K562 (cell line): ENCODE results near the gene TTLL11. TPM values are rescaled to one million over a fixed set of nuclear protein-coding genes. Genes with fewer than 3 reads are reported as not detected.

Experiments used
- ARHGAP35 ChIP-seq: fragments of 450-650 bp; IDR thresholded peaks from 2 replicates; pipeline ENCODE4 v1.6.1; 2018; ENCODE audit not compliant: partially characterized antibody
- E4F1 ChIP-seq: fragments of 250-450 bp; sonication (Bioruptor Pico); IDR thresholded peaks from 2 replicates; pipeline ENCODE4 v1.5.0; 2021; ENCODE audit warnings: mild to moderate bottlenecking, borderline replicate concordance
- REST ChIP-seq, 2 experiments: fragments of 450-650 bp; formaldehyde crosslinking in 1 of 2; IDR thresholded peaks; 2 replicates each; pipeline versions ENCODE4 v1.4.0 to v1.6.1; 2014 to 2020; ENCODE audit warnings: mild to moderate bottlenecking in 2 of 2, borderline replicate concordance in 1 of 2, low read depth in 1 of 2
- USF2 ChIP-seq: sonication (generic); formaldehyde crosslinking; IDR thresholded peaks from 2 replicates; pipeline ENCODE4 v1.5.0; 2020; ENCODE audit warnings: missing genetic modification reagents
- ZNF277 ChIP-seq: fragments of 250-450 bp; sonication (Bioruptor Pico); IDR thresholded peaks from 2 replicates; pipeline ENCODE4 v1.8.0; 2022; ENCODE audit warnings: inconsistent platforms, mild to moderate bottlenecking, moderate library complexity, borderline replicate concordance
- ZNF609 ChIP-seq: sonication (generic); formaldehyde crosslinking; IDR thresholded peaks from 2 replicates; pipeline ENCODE4 v1.8.1; 2023; ENCODE audit warnings: missing genetic modification reagents, mild to moderate bottlenecking, borderline replicate concordance
- ZSCAN29 ChIP-seq: fragments of 450-650 bp; IDR thresholded peaks from 2 replicates; pipeline ENCODE4 v1.6.1; 2017
- polyA plus RNA-seq, 8 experiments: library from polyadenylated mRNA; depleted of rRNA in 4 of 8; stranded (reverse) in 5 of 8; unstranded in 3 of 8; fragments of >200 nt; fragmentation: Nextera tagmentation in 2 of 8; fragmentation: Illumina TruSeq in 1 of 8; extraction: Ambion mirVana in 2 of 8; extraction: Trizol in 1 of 8; gene quantifications; 2 replicates each; pipeline versions ENCODE4 v1.2.1 to v1.2.3, GENCODE V29; 2011 to 2014; ENCODE audit warnings: inconsistent platforms in 1 of 8, missing spikeins in 1 of 8
- total RNA-seq, 7 experiments: library from RNA; depleted of rRNA in 6 of 7; stranded (reverse); fragments of >200 nt in 6 of 7; fragmentation: Illumina TruSeq in 2 of 7; extraction: Trizol in 2 of 7; gene quantifications; 2 replicates each; pipeline versions ENCODE4 v1.2.1 to v1.2.3, GENCODE V29; 2011 to 2021; ENCODE audit warnings: low replicate concordance in 1 of 7

Gene TTLL11
- total and polyA plus RNA-seq, 9 of the 15 experiments (the other 6 are each of a cell fraction or from before 2014, with no cell fraction given): 0.83 to 4.4 (median 2.7) TPM

GRCh38 chr9:122092611-122093506, at the start of gene TTLL11 (continued):
- TF ChIP-seq ZNF277 (CRISPR knock-in tag) (no peak), REST (IDR thresholded peaks at IDR 0.05; ENCODE audit: borderline replicate concordance) (peak; percentile 93), REST (CRISPR knock-in tag; IDR thresholded peaks at IDR 0.05; ENCODE audit: low read depth) (peak; percentile 92), ZSCAN29 (peak; percentile 98), ZNF609 (CRISPR knock-in tag) (no peak), USF2 (peak; percentile 100), E4F1 (no peak), ARHGAP35 (no peak)
